ENCODE measurements around the gene TMTC1. TPM values are rescaled to one million over a fixed set of nuclear protein-coding genes. Genes with fewer than 3 reads are reported as not detected.

The TMTC1 gene
- total and polyA plus RNA-seq, 4 donors = 3.0 to 33.6 (median 6.0) TPM

- 56% methylated on average over 6 of the region's 6 CpGs for WGBS, 2 donors
- H3K27me3 ChIP-seq (ENCODE audit: control insufficient read depth in 3 of 3, insufficient read depth in 3 of 3, low read length in 2 of 3) = peaks cover 0 to 3% (median 0%) of the 10 kb centered on the region in 3 donors
- H3K27ac ChIP-seq (ENCODE audit: low read depth in 1 of 2, low read length in 1 of 2) = no peak overlapping the region
- peaks cover 0 to 4% (median 2%) of the 10 kb centered on the region in 4 donors for H3K9me3 ChIP-seq (ENCODE audit: control insufficient read depth in 4 of 4, insufficient read depth in 3 of 4, low read length in 3 of 4)
- DNase-seq = peak; percentile 73 to 96 (median 94)
- peak; percentile 75 for ATAC-seq (ENCODE audit: insufficient read depth, low FRiP score)
- no peaks in the 10 kb centered on the region for H3K36me3 ChIP-seq (ENCODE audit: control insufficient read depth in 4 of 4, insufficient read depth in 4 of 4, low read length in 4 of 4)
- H3K4me3 ChIP-seq = no peak overlapping the region
- no peak overlapping the region for H3K9ac ChIP-seq (ENCODE audit: insufficient read depth in 1 of 2, low read length in 2 of 2)
- TF ChIP-seq CTCF (IDR thresholded peaks at IDR 0.05; ENCODE audit: control extremely low read depth, extremely low read depth) = no peak
- peaks cover 0 to 27% (median 4%) of the 10 kb centered on the region in 5 donors for H3K4me1 ChIP-seq (ENCODE audit: control insufficient read depth in 5 of 5, insufficient read depth in 5 of 5, low read length in 5 of 5)
Measured at GRCh38 chr12:29796823-29797263, 13.1 kb upstream of the TMTC1 start.

DNA sequence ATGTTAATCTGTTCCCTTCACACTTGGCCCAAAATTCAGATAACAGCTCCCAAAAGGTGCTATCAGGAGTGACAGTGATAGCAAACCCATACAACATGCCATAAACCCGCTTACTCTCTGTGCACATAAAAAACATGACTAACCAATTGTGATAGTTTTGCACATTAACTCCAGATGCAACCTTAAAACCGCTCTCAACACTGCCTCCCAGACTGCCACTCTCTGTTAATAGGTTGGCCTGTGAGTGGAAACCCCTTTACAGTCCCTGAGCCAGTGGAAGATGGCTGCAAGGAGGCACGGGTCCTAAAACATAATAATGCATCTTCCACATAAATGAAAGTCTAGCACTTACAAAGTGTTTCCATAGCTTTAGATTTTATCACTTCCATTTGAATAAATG is 12.0 kb upstream of the TMTC1 start:
- Histone ChIP-seq H3K27ac (ENCODE audit: low read depth in 1 of 2, low read length in 1 of 2) (no peak overlapping the region), H3K9ac (ENCODE audit: insufficient read depth in 1 of 2, low read length in 2 of 2) (no peak overlapping the region), H3K36me3 (ENCODE audit: control insufficient read depth in 4 of 4, insufficient read depth in 4 of 4, low read length in 4 of 4) (no peaks in the 10 kb centered on the region), H3K27me3 (ENCODE audit: control insufficient read depth in 3 of 3, insufficient read depth in 3 of 3, low read length in 2 of 3) (peaks cover 0 to 3% (median 0%) of the 10 kb centered on the region in 3 donors), H3K9me3 (ENCODE audit: control insufficient read depth in 4 of 4, insufficient read depth in 3 of 4, low read length in 3 of 4) (peaks cover 0 to 6% (median 5%) of the 10 kb centered on the region in 4 donors), H3K4me1 (ENCODE audit: control insufficient read depth in 5 of 5, insufficient read depth in 5 of 5, low read length in 5 of 5) (peaks cover 0 to 27% (median 4%) of the 10 kb centered on the region in 5 donors), H3K4me3 (no peak overlapping the region)
- no peak for ATAC-seq (ENCODE audit: insufficient read depth, low FRiP score)
- 57 to 72% methylated on average over 3 of the region's 3 CpGs for WGBS, 2 donors
- DNase-seq = no peak
- no peak for TF ChIP-seq CTCF (IDR thresholded peaks at IDR 0.05; ENCODE audit: control extremely low read depth, extremely low read depth)

DNA sequence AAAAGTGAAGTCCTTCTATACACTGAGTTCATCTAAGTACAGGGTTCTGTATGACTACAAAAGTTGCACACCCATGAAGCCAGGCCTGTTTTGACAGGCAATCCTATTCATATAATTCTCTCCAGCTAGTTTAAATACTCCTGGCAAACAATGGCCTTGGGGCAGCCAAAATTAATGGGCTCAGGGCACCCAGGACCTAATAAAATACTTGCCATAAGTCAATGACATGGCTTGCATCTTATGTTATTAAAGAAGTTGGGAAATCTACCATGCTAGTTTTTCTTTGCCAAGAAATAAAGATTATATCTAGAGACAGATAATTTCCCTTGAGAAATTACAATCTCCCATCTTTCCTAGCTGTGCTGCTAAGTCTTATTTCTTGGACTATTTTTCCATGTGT is 11.1 kb upstream of the TMTC1 start:
- Histone ChIP-seq H3K27ac (ENCODE audit: low read depth in 1 of 2, low read length in 1 of 2) (no peak overlapping the region), H3K9ac (ENCODE audit: insufficient read depth in 1 of 2, low read length in 2 of 2) (no peak overlapping the region), H3K9me3 (ENCODE audit: control insufficient read depth in 4 of 4, insufficient read depth in 3 of 4, low read length in 3 of 4) (peaks cover 0 to 6% (median 5%) of the 10 kb centered on the region in 4 donors), H3K4me3 (no peak overlapping the region), H3K27me3 (ENCODE audit: control insufficient read depth in 3 of 3, insufficient read depth in 3 of 3, low read length in 2 of 3) (peaks cover 0 to 3% (median 0%) of the 10 kb centered on the region in 3 donors), H3K36me3 (ENCODE audit: control insufficient read depth in 4 of 4, insufficient read depth in 4 of 4, low read length in 4 of 4) (no peaks in the 10 kb centered on the region), H3K4me1 (ENCODE audit: control insufficient read depth in 5 of 5, insufficient read depth in 5 of 5, low read length in 5 of 5) (peaks cover 0 to 25% (median 4%) of the 10 kb centered on the region in 5 donors)
- no peak for TF ChIP-seq CTCF (IDR thresholded peaks at IDR 0.05; ENCODE audit: control extremely low read depth, extremely low read depth)
- ATAC-seq (ENCODE audit: insufficient read depth, low FRiP score) = no peak
- peak in 1 of 3 donors; percentile 54 for DNase-seq

DNA sequence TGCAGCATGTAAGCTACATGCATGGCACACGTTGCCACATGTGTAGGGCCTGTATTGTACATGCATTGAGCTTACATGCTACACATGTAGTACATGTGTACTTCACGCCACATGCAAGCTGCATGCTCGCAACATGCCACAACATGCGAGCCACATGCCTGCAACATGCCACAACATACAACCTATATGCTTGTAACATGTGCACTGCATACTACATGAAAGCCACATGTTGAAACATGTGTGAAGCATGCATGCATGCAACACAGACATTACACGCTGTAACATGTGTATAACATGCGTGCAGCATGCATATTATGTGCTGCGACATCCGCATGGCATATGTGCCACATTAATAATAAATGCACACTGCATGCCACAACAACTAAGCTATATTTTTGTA is 9.1 kb upstream of the TMTC1 start:
- H3K4me3 ChIP-seq = no peak overlapping the region
- 95 to 96% methylated on average over 8 of the region's 8 CpGs for WGBS, 2 donors
- no peak for DNase-seq

More for the DNA sequence above, 9.1 kb upstream of the TMTC1 start:
- Histone ChIP-seq H3K36me3 (ENCODE audit: control insufficient read depth in 4 of 4, insufficient read depth in 4 of 4, low read length in 4 of 4) (no peaks in the 10 kb centered on the region), H3K27ac (ENCODE audit: low read depth in 1 of 2, low read length in 1 of 2) (no peak overlapping the region), H3K27me3 (ENCODE audit: control insufficient read depth in 3 of 3, insufficient read depth in 3 of 3, low read length in 2 of 3) (no peaks in the 10 kb centered on the region), H3K9ac (ENCODE audit: insufficient read depth in 1 of 2, low read length in 2 of 2) (no peak overlapping the region), H3K9me3 (ENCODE audit: control insufficient read depth in 4 of 4, insufficient read depth in 3 of 4, low read length in 3 of 4) (peaks cover 0 to 6% (median 5%) of the 10 kb centered on the region in 4 donors), H3K4me1 (ENCODE audit: control insufficient read depth in 5 of 5, insufficient read depth in 5 of 5, low read length in 5 of 5) (peaks cover 0 to 18% (median 4%) of the 10 kb centered on the region in 5 donors)
- no peak for TF ChIP-seq CTCF (IDR thresholded peaks at IDR 0.05; ENCODE audit: control extremely low read depth, extremely low read depth)
- no peak for ATAC-seq (ENCODE audit: insufficient read depth, low FRiP score)
